ENCODE data around the gene PPARA.
A peak's percentile ranks its signal among the peaks of the same experiment; 100 is the strongest.
"Not testable (repeated sequence)": the region's sequence is repeated elsewhere in the genome, so short reads cannot be mapped to it uniquely, and the experiment has no call there.

PPARA gene

DNA sequence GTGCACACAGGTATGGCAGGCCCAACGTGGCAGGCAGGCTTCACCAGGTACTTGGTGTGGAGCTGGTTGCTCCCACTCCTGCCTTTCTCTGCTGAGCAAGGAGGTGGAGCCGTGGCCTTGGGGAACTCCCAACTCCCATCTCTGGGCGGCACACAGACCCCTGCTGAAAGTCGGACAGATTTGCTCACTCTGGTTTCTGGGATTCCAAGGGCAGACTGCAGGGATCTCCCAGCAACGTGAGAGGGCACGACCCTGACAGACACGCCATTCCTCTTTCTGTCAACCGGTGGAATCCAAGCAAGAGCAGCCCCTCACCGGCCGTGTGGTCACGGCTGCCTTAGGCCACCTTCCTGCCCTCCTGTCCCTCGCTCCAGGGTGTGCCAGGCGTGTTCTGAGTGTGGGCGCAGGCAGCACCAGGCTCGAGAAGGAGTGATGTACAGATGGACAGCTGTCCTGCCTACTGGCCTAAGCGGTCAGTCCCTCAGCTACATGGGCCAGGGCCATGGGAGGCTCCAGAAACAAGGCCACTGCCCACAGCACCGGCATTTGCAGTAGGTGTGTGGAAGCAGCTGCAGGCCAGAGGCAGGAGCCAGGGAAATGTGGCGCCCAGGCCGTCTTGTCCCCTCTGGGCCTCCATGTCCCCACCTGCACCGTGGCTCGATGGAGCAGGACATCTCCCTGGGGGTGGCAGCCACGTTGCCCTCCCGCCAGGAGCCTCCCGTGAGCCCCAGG, 13.7 kb upstream of the PPARA start:
- peaks cover 8 to 29% (median 26%) of the 10 kb centered on the region in 10 experiments for H3K4me1 ChIP-seq
- TF ChIP-seq Cebpa-rat (IDR thresholded peaks at IDR 0.05) = no peak
- H3K9ac ChIP-seq = 0 out of 22 replicates have a peak overlapping the region, but pooled peaks of 3 of the 11 experiments have one; percentile 4 to 20 (median 15)

GRCh38 chr22:46137218-46137766, 13.0 kb upstream of the PPARA start:
- Histone ChIP-seq H3K4me1 (peaks cover 8 to 30% (median 26%) of the 10 kb centered on the region in 10 experiments), H4K20me1 (peaks cover 0 to 5% (median 0%) of the 10 kb centered on the region in 11 experiments; a peak in 2 of 22 replicates), H3K36me3 (no peaks in the 10 kb centered on the region), H3K9me3 (replicated peaks in 1 of 11) (no peaks in the 10 kb centered on the region), H3K27me3 (no peaks in the 10 kb centered on the region), H3K4me2 (peak overlapping the region in 9 of 11 experiments; percentile 7 to 41 (median 26); a peak in 11 of 22 replicates), H3K27ac (no peak overlapping the region), H3K4me3 (no peak overlapping the region), H3K9ac (0 out of 22 replicates have a peak overlapping the region, but pooled peaks of 3 of the 11 experiments have one; percentile 4 to 20 (median 15))
- no peak for TF ChIP-seq Cebpa-rat (IDR thresholded peaks at IDR 0.05)

More for the DNA sequence above, 13.7 kb upstream of the PPARA start:
- no peak overlapping the region for H3K4me3 ChIP-seq
- no peak overlapping the region for H3K27ac ChIP-seq
- no peaks in the 10 kb centered on the region for H3K27me3 ChIP-seq
- H3K9me3 ChIP-seq (replicated peaks in 1 of 11) = no peaks in the 10 kb centered on the region
- peak overlapping the region in 9 of 11 experiments; percentile 7 to 41 (median 26); a peak in 11 of 22 replicates for H3K4me2 ChIP-seq
- H4K20me1 ChIP-seq = peaks cover 0 to 5% (median 0%) of the 10 kb centered on the region in 11 experiments; a peak in 2 of 22 replicates
- H3K36me3 ChIP-seq = no peaks in the 10 kb centered on the region

GRCh38 chr22:46138058-46138797, 12.1 kb upstream of the PPARA start:
- Histone ChIP-seq H3K4me3 (no peak overlapping the region), H3K27ac (no peak overlapping the region), H3K9ac (no peak overlapping the region), H3K4me1 (peaks cover 8 to 31% (median 26%) of the 10 kb centered on the region in 10 experiments), H3K27me3 (no peaks in the 10 kb centered on the region), H3K9me3 (replicated peaks in 1 of 11) (no peaks in the 10 kb centered on the region), H4K20me1 (peaks cover 0 to 5% (median 0%) of the 10 kb centered on the region in 11 experiments; a peak in 2 of 22 replicates), H3K36me3 (no peaks in the 10 kb centered on the region), H3K4me2 (peak overlapping the region; percentile 10 to 36 (median 26); a peak in 13 of 22 replicates)
- no peak; a peak in 1 of 22 replicates for TF ChIP-seq Cebpa-rat (IDR thresholded peaks at IDR 0.05)

DNA sequence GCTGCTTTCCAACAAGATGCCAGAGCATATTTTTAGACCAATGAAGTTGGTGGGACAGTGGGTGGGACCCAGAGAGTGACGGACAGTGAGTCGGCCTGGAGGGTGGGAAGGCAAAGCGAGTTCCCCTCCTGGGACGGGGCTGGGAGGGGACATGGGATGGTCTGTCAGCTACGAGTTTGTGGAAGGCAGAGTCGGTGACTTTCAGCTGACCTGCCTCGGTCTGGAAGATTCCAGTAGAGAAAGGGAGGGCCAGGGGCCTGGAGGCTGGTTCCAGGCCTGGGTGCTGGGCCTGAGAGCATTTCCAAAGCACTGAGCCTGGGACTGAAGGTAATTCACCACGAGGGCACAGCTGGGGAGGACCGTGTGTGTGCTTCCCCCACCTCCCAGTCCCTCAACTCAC, 10.9 kb upstream of the PPARA start:
- not testable (repeated sequence) for H3K27me3 ChIP-seq; H3K36me3 ChIP-seq; H3K9ac ChIP-seq; H3K27ac ChIP-seq; H4K20me1 ChIP-seq; H3K4me3 ChIP-seq; H3K9me3 ChIP-seq (replicated peaks in 1 of 11)
- 0 out of 22 replicates have a peak overlapping the region, but pooled peaks of 1 of the 11 experiments have one; percentile 32 for H3K4me2 ChIP-seq
- peaks cover 8 to 31% (median 26%) of the 10 kb centered on the region in 10 experiments for H3K4me1 ChIP-seq

- no peaks in the 10 kb centered on the region for H3K36me3 ChIP-seq
- no peak overlapping the region for H3K4me2 ChIP-seq
- peaks cover 8 to 31% (median 26%) of the 10 kb centered on the region in 10 experiments for H3K4me1 ChIP-seq
- no peak overlapping the region for H3K27ac ChIP-seq
- no peaks in the 10 kb centered on the region for H3K27me3 ChIP-seq
- H3K4me3 ChIP-seq = no peak overlapping the region
- no peak for TF ChIP-seq Cebpa-rat (IDR thresholded peaks at IDR 0.05)
- no peaks in the 10 kb centered on the region for H3K9me3 ChIP-seq (replicated peaks in 1 of 11)
- H4K20me1 ChIP-seq = peaks cover 0 to 9% (median 0%) of the 10 kb centered on the region in 11 experiments; a peak in 2 of 22 replicates
- no peak overlapping the region for H3K9ac ChIP-seq
Observed at GRCh38 chr22:46139895-46140350, 10.4 kb upstream of the PPARA start.

DNA sequence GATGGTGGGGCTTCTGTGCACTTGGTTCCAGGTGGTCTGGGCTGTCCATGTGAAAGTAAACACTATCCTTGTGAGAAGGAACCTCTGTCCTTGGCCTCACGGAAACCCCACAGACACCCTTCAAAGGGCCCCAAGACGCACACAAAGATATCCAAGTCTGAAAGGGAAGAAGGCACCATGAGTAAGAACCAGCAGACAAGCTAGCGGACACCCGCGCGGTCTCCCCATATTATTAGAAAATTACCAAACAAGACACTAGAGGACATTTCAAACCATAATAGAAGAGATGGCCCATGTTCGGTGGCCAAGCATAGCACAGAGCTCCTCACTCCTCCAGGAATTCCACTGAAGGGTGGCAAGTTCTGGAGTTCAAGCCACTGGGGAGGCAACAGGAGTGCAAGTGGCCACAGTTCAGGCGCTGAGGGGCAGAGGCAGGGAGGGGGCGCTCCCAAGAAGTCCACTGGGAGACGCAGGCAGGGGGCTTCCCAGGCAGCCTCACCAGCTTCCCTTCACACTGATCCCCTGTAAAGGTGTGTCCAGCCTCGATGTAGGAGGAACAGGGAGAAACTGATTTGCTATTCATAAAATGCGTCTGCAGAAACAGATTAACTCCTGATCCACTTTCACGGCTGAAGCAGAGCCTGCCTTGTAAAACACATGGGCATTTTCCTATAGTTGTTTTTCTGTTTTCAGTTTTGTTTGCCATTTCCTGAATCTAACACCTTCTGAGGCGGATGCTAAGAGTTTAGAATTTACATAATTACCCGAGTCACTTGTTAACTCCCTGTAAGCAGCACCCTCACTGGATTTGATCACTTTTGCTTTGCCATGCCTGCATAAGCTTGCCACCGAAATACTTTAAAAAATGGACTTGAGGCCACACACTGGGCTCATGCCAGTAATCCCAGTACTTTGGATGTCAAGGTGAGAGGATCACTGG, 9.1 kb upstream of the PPARA start:
- Histone ChIP-seq H3K27ac (no peak overlapping the region), H3K9me3 (replicated peaks in 1 of 11) (no peaks in the 10 kb centered on the region), H3K4me2 (no peak overlapping the region), H3K27me3 (no peaks in the 10 kb centered on the region), H4K20me1 (peaks cover 0 to 6% (median 0%) of the 10 kb centered on the region in 11 experiments; a peak in 2 of 22 replicates), H3K4me1 (peaks cover 8 to 30% (median 24%) of the 10 kb centered on the region in 10 experiments), H3K4me3 (no peak overlapping the region), H3K36me3 (no peaks in the 10 kb centered on the region), H3K9ac (no peak overlapping the region)
- no peak for TF ChIP-seq Cebpa-rat (IDR thresholded peaks at IDR 0.05)

- H3K4me3 ChIP-seq = no peak overlapping the region
- H4K20me1 ChIP-seq = peaks cover 0 to 6% (median 0%) of the 10 kb centered on the region in 11 experiments; a peak in 4 of 22 replicates
- peaks cover 8 to 32% (median 28%) of the 10 kb centered on the region in 10 experiments for H3K4me1 ChIP-seq
- 0 out of 22 replicates have a peak, but pooled peaks cover 0 to 4% (median 0%) of the 10 kb centered on the region in 11 experiments for H3K27me3 ChIP-seq
- no peak overlapping the region for H3K9ac ChIP-seq
- TF ChIP-seq Cebpa-rat (IDR thresholded peaks at IDR 0.05) = no peak
- H3K36me3 ChIP-seq = no peaks in the 10 kb centered on the region
- no peak overlapping the region for H3K27ac ChIP-seq
- H3K9me3 ChIP-seq (replicated peaks in 1 of 11) = no peaks in the 10 kb centered on the region
- no peak overlapping the region for H3K4me2 ChIP-seq
Observed at GRCh38 chr22:46142548-46143490, 7.5 kb upstream of the PPARA start.

Data from BLaER1 treated with 17β-estradiol and CSF1 and Interleukin-3, amounts not matched to agents 10 nM and 100 nM (cell line).